DMS79 treated with DMSO at 0.1 percent for 48 hours (cell line): ENCODE results near the gene SAMD11.
"Not testable (repeated sequence)": the region's sequence is repeated elsewhere in the genome, so short reads cannot be mapped to it uniquely, and the experiment has no call there.

Experiments
- DNase-seq: peaks from one replicate; lab custom pipeline; 2025; lab: John Stamatoyannopoulos, UW

Gene SAMD11

GRCh38 chr1:978069-978834, 54.5 kb downstream of the SAMD11 start:
- DNase-seq = no peak

- no peak for DNase-seq
These were observed 55.4 kb downstream of the SAMD11 start for GRCh38 chr1:978835-979743.

- no peak for DNase-seq
These were observed 56.0 kb downstream of the SAMD11 start for GRCh38 chr1:979744-980072.

GRCh38 chr1:980137-980571, 56.4 kb downstream of the SAMD11 start:
- no peak for DNase-seq

- no peak for DNase-seq
These were observed 57.1 kb downstream of the SAMD11 start for GRCh38 chr1:980602-981395.

GRCh38 chr1:981491-981954, 57.8 kb downstream of the SAMD11 start:
- no peak for DNase-seq

- no peak for DNase-seq
These were observed 58.3 kb downstream of the SAMD11 start, which contains the start of gene PERM1 for GRCh38 chr1:981955-982558. PERM1 (minus strand) TSS chr1:982093; CDS start chr1:981029, 1,064 bp downstream.

GRCh38 chr1:982765-983436, 59.2 kb downstream of the SAMD11 start:
- DNase-seq = no peak

- DNase-seq = peak; percentile 22
These were observed 60.2 kb downstream of the SAMD11 start for GRCh38 chr1:983798-984475.

- no peak for DNase-seq
These were observed 60.7 kb downstream of the SAMD11 start for GRCh38 chr1:984476-984814.

GRCh38 chr1:985126-985525, 61.4 kb downstream of the SAMD11 start:
- no peak for DNase-seq

GRCh38 chr1:988061-988460, 64.3 kb downstream of the SAMD11 start:
- not testable (repeated sequence) for DNase-seq

- DNase-seq = not testable (repeated sequence)
These were observed 67.6 kb downstream of the SAMD11 start for GRCh38 chr1:991275-991674.

GRCh38 chr1:991895-992294, 68.2 kb downstream of the SAMD11 start:
- DNase-seq = no peak

GRCh38 chr1:992362-992761, 68.6 kb downstream of the SAMD11 start:
- no peak for DNase-seq

GRCh38 chr1:993379-993995, 69.8 kb downstream of the SAMD11 start:
- DNase-seq = no peak
